ENCODE results near the gene C1QTNF5.

- TF ChIP-seq ZFX (IDR thresholded peaks at IDR 0.05; ENCODE audit: borderline replicate concordance) (no peak), CTCF (IDR thresholded peaks at IDR 0.05) (no peak)
These were observed 42.0 kb downstream of the C1QTNF5 start for GRCh38 chr11:119298726-119299125.
